Adipocyte (in vitro differentiated cells): ENCODE results near the gene PLCB4.

ENCODE experiments used
- DNase-seq: peaks from one replicate; pipeline ENCODE4 v3.0.0-alpha.2; 2015; ENCODE audit warnings: low read depth
- H3K27me3 ChIP-seq: replicated peaks from 2 replicates; pipeline ENCODE4 v1.7.0; 2013; ENCODE audit warnings: mild to moderate bottlenecking, low read length, moderate library complexity; ENCODE audit not compliant: control insufficient read depth, insufficient read depth
- H3K36me3 ChIP-seq: 2 replicates; pipeline ENCODE4 v1.7.0; 2013; ENCODE audit warnings: low read length, mild to moderate bottlenecking, moderate library complexity; ENCODE audit not compliant: control insufficient read depth, insufficient read depth, severe bottlenecking
- H3K4me1 ChIP-seq: 2 replicates; pipeline ENCODE4 v1.7.0; 2013; ENCODE audit warnings: mild to moderate bottlenecking, low read length, moderate library complexity; ENCODE audit not compliant: control insufficient read depth, insufficient read depth
- H3K4me3 ChIP-seq: 2 replicates; pipeline ENCODE4 v1.7.0; 2013; ENCODE audit warnings: mild to moderate bottlenecking, low read length, moderate library complexity
- H3K9ac ChIP-seq: 2 replicates; pipeline ENCODE4 v1.7.0; 2013; ENCODE audit warnings: mild to moderate bottlenecking, low read length, moderate library complexity
- H3K9me3 ChIP-seq: 2 replicates; pipeline ENCODE4 v1.7.0; 2013; ENCODE audit warnings: mild to moderate bottlenecking, low read length, moderate library complexity; ENCODE audit not compliant: control insufficient read depth

PLCB4 gene

DNA sequence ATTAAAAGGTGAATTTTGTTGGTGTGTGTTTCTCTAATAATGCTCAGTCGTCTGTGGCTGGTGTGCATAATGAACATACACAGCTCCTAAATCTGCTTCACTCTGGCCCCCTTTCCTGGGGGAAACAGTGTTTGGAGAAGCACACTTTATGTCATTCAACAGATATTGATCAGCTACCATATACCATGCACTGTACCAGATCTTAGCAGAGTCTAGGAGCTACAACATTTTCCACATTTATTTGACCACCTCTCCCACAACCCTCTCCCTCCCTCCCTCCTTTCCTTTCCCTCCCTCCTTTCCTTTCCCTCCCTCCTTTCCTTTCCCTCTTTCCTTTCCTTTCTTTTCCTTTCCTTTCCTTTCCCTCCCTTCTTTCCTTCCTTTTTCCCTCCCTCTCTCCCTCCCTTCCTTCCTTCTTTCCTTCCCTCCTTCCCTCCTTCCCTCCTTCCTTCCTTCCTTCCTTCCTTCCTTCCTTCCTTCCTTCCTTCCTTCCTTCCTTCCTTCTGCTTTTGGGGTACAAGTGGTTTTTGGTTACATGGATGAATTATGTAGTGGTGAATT is 85.7 kb downstream of the PLCB4 start:
- Histone ChIP-seq H3K9ac (no peak overlapping the region), H3K27me3 (no peaks in the 10 kb centered on the region), H3K36me3 (no peaks in the 10 kb centered on the region), H3K4me3 (no peak overlapping the region), H3K4me1 (no peaks in the 10 kb centered on the region), H3K9me3 (no peaks in the 10 kb centered on the region)
- DNase-seq = no peak

DNA sequence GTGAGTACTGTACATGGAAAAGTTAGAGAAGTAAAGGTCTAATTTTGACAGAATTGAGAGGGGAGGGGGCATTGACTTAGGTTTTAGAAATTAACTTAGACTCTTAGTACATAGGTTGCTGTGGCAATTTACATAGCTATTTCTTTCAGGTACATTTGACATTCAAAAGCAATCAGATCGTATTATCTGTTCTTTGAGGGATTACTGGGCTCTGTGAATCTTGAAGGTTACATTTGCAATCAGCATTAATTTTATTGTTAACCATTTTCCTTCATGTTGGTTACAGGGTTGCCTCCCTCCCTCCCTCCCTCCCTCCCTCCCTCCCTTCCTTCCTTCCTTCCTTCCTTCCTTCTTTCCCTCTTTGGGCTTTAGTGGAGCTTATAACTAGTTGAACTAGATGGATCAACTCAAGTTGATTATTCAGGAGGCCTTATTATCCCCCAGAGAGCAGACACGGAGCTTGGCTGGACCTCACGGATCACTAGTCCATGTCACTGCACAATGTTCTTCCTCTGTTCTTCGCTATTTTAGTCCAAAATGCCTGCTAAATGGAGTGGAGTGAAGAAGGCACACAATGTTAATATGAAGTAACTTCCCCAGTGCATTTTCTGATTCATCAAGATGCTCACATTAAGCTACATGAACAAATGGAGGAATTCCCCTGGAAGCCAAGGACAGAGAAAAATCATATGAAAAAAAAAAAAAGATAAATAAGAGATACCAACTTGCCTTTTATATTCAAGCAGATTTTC is 87.8 kb downstream of the PLCB4 start:
- H3K4me3 ChIP-seq = no peak overlapping the region
- H3K27me3 ChIP-seq = no peaks in the 10 kb centered on the region
- H3K9me3 ChIP-seq = no peaks in the 10 kb centered on the region
- no peaks in the 10 kb centered on the region for H3K36me3 ChIP-seq
- no peak overlapping the region for H3K9ac ChIP-seq
- H3K4me1 ChIP-seq = peaks cover 11% of the 10 kb centered on the region
- DNase-seq = peak; percentile 19

DNA sequence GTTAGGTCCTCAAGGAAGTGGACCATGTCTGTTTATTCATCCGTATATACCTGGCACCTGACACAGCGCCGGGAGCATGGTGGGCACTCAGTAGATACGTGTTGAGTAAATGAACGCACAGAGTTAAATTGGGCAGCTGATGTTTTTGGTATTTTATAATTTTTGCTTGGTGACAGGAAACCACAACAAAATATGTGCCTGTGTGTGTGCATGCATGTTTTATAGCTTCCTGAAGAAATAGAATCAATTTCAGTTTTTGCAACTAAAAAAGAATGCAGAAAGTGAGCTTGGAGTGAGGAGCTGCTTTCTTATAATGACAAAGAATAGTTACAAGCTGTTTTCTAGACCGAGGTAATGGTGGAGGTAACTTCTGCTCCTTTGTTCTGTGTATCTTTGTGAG is 91.4 kb downstream of the PLCB4 start:
- Histone ChIP-seq H3K4me1 (peaks cover 11% of the 10 kb centered on the region), H3K36me3 (no peaks in the 10 kb centered on the region), H3K9me3 (no peaks in the 10 kb centered on the region), H3K9ac (no peak overlapping the region), H3K4me3 (peak overlapping the region; percentile 38), H3K27me3 (no peaks in the 10 kb centered on the region)
- no peak for DNase-seq

DNA sequence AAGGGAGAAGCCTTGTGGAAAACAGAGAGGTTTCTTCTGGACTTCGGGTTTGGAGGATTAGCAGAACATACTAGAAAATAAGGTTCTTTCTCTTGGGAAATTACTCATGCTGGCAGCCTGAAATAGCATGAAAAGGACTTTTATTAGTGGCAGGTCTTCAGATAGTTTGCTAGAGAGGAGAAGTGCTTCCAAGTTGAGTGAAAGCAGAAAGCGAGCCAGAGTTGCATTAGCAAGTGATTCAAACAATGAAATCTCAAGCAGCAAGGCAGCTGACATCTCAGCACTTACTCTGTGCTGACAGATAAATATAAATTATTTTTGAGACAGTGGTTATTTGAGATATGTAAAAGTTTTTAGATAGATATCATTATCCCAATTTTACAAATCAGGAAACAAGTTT is 91.9 kb downstream of the PLCB4 start:
- Histone ChIP-seq H3K9me3 (no peaks in the 10 kb centered on the region), H3K27me3 (no peaks in the 10 kb centered on the region), H3K4me3 (peak overlapping the region; percentile 38), H3K36me3 (no peaks in the 10 kb centered on the region), H3K9ac (no peak overlapping the region), H3K4me1 (peaks cover 11% of the 10 kb centered on the region)
- peak; percentile 38 for DNase-seq

DNA sequence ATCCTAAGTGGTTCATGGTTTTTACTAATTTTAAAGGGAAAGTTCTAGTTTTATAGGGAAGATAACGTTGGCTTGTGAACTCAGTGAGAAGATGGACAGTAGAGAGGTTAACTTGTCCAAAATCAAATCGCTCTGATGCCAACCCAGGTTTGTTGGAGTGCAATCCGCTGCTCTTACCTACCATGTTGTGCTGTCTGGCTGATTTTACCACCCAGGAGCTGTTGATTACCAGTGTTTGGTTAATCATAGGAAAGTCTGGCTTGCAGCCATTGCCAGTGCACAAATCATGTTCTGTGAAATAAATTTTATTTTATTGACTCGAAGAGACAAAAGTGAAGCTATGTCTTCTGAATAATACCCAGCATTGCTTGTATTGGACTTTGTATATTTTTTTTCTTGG is 92.4 kb downstream of the PLCB4 start:
- H3K27me3 ChIP-seq = no peaks in the 10 kb centered on the region
- no peaks in the 10 kb centered on the region for H3K36me3 ChIP-seq
- no peaks in the 10 kb centered on the region for H3K9me3 ChIP-seq
- H3K4me1 ChIP-seq = peaks cover 11% of the 10 kb centered on the region
- peak overlapping the region; percentile 38 for H3K4me3 ChIP-seq
- no peak for DNase-seq
- H3K9ac ChIP-seq = no peak overlapping the region

DNA sequence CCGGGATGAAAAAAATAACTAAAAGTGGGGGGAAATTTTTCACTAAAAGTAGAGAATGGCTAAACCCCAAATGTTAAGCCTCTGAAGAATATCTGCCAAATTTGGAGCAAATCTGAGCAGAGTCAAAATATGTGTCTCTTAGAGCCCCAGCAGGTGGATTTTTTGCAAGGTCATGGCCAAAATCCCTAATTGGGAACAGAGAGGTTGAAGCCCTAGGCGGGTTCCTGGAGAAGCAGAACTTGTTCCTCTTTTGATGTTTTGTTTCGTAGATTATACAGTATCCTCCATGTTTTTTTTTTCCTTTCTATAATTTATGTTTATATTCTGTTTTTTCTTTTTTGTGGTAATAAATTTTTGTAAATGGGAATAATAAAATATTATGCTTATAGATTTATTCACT is 94.4 kb downstream of the PLCB4 start:
- DNase-seq = no peak
- Histone ChIP-seq H3K27me3 (no peaks in the 10 kb centered on the region), H3K9me3 (no peaks in the 10 kb centered on the region), H3K4me3 (no peak overlapping the region), H3K4me1 (peaks cover 11% of the 10 kb centered on the region), H3K36me3 (no peaks in the 10 kb centered on the region), H3K9ac (no peak overlapping the region)

DNA sequence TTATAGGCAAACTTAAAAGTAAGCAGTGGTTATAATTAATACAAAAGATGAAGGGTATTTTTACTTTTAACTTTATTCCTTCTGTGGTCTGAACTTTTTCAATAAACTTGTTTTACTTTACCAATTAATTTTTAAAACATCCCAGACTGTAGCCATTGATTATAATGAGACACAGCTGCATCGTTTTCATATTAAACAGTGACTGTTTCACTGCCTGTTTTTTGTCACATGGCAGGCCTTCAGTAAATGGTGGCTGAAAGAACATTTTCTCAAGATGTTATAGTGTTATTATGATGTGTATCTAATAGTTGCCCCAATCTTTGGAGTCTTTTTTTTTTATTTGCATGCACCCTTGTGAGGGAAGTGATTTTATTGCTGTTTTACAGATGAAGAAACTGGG is 95.1 kb downstream of the PLCB4 start:
- Histone ChIP-seq H3K4me3 (no peak overlapping the region), H3K9me3 (no peaks in the 10 kb centered on the region), H3K36me3 (no peaks in the 10 kb centered on the region), H3K4me1 (peaks cover 11% of the 10 kb centered on the region), H3K27me3 (no peaks in the 10 kb centered on the region), H3K9ac (no peak overlapping the region)
- DNase-seq = no peak

DNA sequence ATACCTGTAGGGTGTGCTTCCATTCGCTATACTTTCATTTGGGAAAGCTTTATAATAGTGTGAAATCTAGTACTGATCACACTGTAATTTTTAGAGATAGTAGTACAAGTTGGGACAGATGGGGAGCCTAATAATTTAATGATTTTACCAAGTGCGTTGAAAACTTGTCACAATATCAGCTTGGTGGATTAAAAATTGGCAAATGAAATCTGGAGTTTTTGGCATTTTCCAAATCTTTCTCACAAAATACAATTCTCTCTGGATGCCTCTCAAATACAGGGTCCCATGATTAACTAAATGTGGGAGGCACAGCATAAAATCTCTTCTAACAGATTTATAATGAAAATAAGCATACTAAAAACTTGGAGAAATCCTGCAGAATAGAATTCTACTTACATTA is 96.4 kb downstream of the PLCB4 start:
- Histone ChIP-seq H3K4me1 (peaks cover 11% of the 10 kb centered on the region), H3K27me3 (no peaks in the 10 kb centered on the region), H3K4me3 (no peak overlapping the region), H3K9me3 (no peaks in the 10 kb centered on the region), H3K9ac (no peak overlapping the region), H3K36me3 (no peaks in the 10 kb centered on the region)
- DNase-seq = no peak

DNA sequence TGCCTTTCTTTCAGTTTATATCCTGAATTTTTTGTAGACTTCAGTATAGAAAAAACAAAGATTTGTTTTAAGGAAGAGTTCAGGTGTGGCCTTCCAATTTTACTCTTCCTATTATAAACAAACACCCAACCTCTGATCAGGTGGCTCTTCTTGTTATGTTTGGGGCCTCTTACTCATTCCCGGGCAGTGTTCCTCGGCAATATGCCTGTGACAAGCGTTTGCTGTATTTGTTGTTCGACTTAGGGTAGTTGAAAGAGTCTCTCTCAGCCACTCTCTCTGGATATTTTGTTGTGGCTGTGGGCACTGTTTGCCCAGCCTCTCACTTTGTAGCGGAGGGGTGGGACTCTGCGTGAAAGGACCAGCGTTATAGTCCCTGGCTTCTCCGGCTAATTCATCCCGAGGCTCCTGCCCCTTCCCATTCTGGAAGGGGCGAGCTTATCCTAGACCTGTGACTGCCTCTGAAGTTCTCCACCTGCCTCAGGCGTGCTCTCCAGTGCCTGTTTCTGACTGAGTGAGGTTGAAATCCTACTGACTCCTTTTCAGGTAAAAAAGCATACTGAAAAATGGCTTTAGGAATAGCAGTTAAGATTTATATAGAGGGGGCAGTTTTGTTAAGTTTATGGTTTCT is 97.4 kb downstream of the PLCB4 start:
- Histone ChIP-seq H3K9ac (no peak overlapping the region), H3K27me3 (no peaks in the 10 kb centered on the region), H3K4me1 (peaks cover 3% of the 10 kb centered on the region), H3K9me3 (no peaks in the 10 kb centered on the region), H3K36me3 (no peaks in the 10 kb centered on the region), H3K4me3 (no peak overlapping the region)
- DNase-seq = no peak

DNA sequence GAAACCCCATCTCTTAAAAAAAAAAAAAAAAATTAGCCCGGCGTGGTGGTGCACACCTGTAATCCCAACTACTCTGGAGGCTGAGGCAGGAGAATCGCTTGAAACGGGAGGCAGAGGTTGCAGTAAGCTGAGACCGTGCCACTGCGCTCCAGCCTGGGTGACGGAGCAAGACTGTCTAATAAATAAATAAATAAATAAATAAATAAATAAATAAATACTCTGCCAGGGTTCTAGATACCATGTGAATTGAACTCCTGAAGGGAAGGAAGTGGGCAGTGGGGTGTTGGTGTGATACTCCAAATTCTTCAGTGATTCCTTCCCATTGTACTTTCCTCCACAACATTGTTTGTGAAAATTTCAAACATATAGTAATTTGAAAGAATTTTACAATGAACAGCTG is 100.5 kb downstream of the PLCB4 start:
- no peak overlapping the region for H3K9ac ChIP-seq
- H3K4me1 ChIP-seq = no peaks in the 10 kb centered on the region
- no peak for DNase-seq
- no peaks in the 10 kb centered on the region for H3K27me3 ChIP-seq
- no peaks in the 10 kb centered on the region for H3K36me3 ChIP-seq
- H3K4me3 ChIP-seq = no peak overlapping the region
- no peaks in the 10 kb centered on the region for H3K9me3 ChIP-seq

DNA sequence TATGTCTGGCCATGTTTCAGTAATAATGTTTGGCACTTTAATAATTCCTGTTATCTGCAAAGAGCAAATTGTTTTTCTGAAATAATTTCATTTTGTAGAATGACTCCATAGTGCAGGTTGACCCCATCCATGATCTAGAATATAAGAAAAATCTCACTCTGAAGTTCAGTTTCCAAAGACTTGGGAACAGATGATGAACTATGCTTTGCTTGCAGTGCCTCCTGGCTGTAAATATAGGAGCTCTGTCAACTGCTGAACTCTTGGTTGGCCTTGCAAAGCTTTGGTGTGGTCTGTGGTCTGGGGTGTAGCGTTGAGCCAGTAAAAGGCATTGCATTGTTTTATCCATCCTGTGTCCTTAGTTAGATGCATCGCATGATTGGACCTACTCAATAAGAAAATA is 104.0 kb downstream of the PLCB4 start:
- no peaks in the 10 kb centered on the region for H3K4me1 ChIP-seq
- H3K27me3 ChIP-seq = no peaks in the 10 kb centered on the region
- H3K9me3 ChIP-seq = no peaks in the 10 kb centered on the region
- H3K36me3 ChIP-seq = no peaks in the 10 kb centered on the region
- DNase-seq = no peak
- H3K9ac ChIP-seq = no peak overlapping the region
- no peak overlapping the region for H3K4me3 ChIP-seq
